Measurements from ENCODE around the gene DGLUCY. TPM values are rescaled to one million over a fixed set of nuclear protein-coding genes. Genes with fewer than 3 reads are reported as not detected.

The DGLUCY gene
- total RNA-seq, 2 donors from 2014 or later, result 28.4 to 78.3 TPM

GRCh38 chr14:91202234-91202974, 88.5 kb downstream of the DGLUCY start:
- no peaks in the 10 kb centered on the region for H3K27me3 Mint-ChIP-seq
- peaks cover 27 to 29% of the 10 kb centered on the region in 2 donors for H3K4me1 Mint-ChIP-seq (ENCODE audit: low read depth in 2 of 2)
- H3K36me3 Mint-ChIP-seq, result peaks cover 35% of the 10 kb centered on the region
- H3K4me3 Mint-ChIP-seq, result peak overlapping the region; percentile 12
- ATAC-seq (peak in 1 of 2 donors; percentile 24), DNase-seq (ENCODE audit: low spot score) (no peak)
- H3K27ac Mint-ChIP-seq, result peak overlapping the region; percentile 5 to 67
- H3K9me3 Mint-ChIP-seq, result no peaks in the 10 kb centered on the region

- peak in 1 of 2 donors; percentile 9 for ATAC-seq
- peaks cover 39% of the 10 kb centered on the region for H3K36me3 Mint-ChIP-seq
Measured at GRCh38 chr14:91204657-91205056, 90.8 kb downstream of the DGLUCY start.

GRCh38 chr14:91205459-91205858, 91.6 kb downstream of the DGLUCY start:
- Mint-ChIP-seq H3K27me3 (no peaks in the 10 kb centered on the region), H3K4me3 (peak overlapping the region; percentile 35), H3K27ac (peak overlapping the region; percentile 67 to 83), H3K9me3 (no peaks in the 10 kb centered on the region), H3K4me1 (ENCODE audit: low read depth in 2 of 2) (peaks cover 29 to 30% of the 10 kb centered on the region in 2 donors), H3K36me3 (peaks cover 33% of the 10 kb centered on the region)
- DNase-seq (ENCODE audit: low spot score) (no peak), ATAC-seq (no peak)

More at GRCh38 chr14:91204657-91205056, 90.8 kb downstream of the DGLUCY start:
- H3K4me3 Mint-ChIP-seq, result no peak overlapping the region
- H3K9me3 Mint-ChIP-seq, result no peaks in the 10 kb centered on the region
- H3K27me3 Mint-ChIP-seq, result no peaks in the 10 kb centered on the region
- H3K4me1 Mint-ChIP-seq (ENCODE audit: low read depth in 2 of 2), result peaks cover 29 to 30% of the 10 kb centered on the region in 2 donors
- peak overlapping the region; percentile 67 to 83 for H3K27ac Mint-ChIP-seq
- DNase-seq (ENCODE audit: low spot score), result no peak

GRCh38 chr14:91207008-91207407, 93.1 kb downstream of the DGLUCY start:
- Mint-ChIP-seq H3K27me3 (no peaks in the 10 kb centered on the region), H3K27ac (no peak overlapping the region)
- no peak for ATAC-seq

GRCh38 chr14:91211017-91211416, 97.1 kb downstream of the DGLUCY start:
- H3K27ac Mint-ChIP-seq, result no peak overlapping the region
- no peaks in the 10 kb centered on the region for H3K27me3 Mint-ChIP-seq
- no peaks in the 10 kb centered on the region for H3K9me3 Mint-ChIP-seq
- DNase-seq (ENCODE audit: low spot score) (no peak), ATAC-seq (no peak)
- H3K4me3 Mint-ChIP-seq, result no peak overlapping the region
- H3K4me1 Mint-ChIP-seq (ENCODE audit: low read depth in 2 of 2), result peaks cover 4 to 14% of the 10 kb centered on the region in 2 donors
- H3K36me3 Mint-ChIP-seq, result peaks cover 32% of the 10 kb centered on the region

More at GRCh38 chr14:91207008-91207407, 93.1 kb downstream of the DGLUCY start:
- Mint-ChIP-seq H3K4me3 (no peak overlapping the region), H3K36me3 (peaks cover 30% of the 10 kb centered on the region), H3K9me3 (no peaks in the 10 kb centered on the region), H3K4me1 (ENCODE audit: low read depth in 2 of 2) (peaks cover 22 to 25% of the 10 kb centered on the region in 2 donors)
- DNase-seq (ENCODE audit: low spot score), result no peak

- peaks cover 17% of the 10 kb centered on the region for H3K36me3 Mint-ChIP-seq
- no peak for ATAC-seq
- no peaks in the 10 kb centered on the region for H3K27me3 Mint-ChIP-seq
- no peak for DNase-seq (ENCODE audit: low spot score)
- peaks cover 0 to 7% of the 10 kb centered on the region in 2 donors for H3K4me1 Mint-ChIP-seq (ENCODE audit: low read depth in 2 of 2)
- H3K9me3 Mint-ChIP-seq, result no peaks in the 10 kb centered on the region
- no peak overlapping the region for H3K4me3 Mint-ChIP-seq
- no peak overlapping the region for H3K27ac Mint-ChIP-seq
Measured at GRCh38 chr14:91214306-91214705, 100.4 kb downstream of the DGLUCY start.

GRCh38 chr14:91215381-91215780, 101.5 kb downstream of the DGLUCY start:
- Mint-ChIP-seq H3K4me1 (ENCODE audit: low read depth in 2 of 2) (peaks cover 0 to 14% of the 10 kb centered on the region in 2 donors), H3K36me3 (peaks cover 15% of the 10 kb centered on the region), H3K27ac (peak overlapping the region; percentile 41 to 44), H3K27me3 (no peaks in the 10 kb centered on the region), H3K9me3 (no peaks in the 10 kb centered on the region), H3K4me3 (no peak overlapping the region)
- ATAC-seq, result no peak
- DNase-seq (ENCODE audit: low spot score), result no peak

- no peak for ATAC-seq
- peaks cover 18% of the 10 kb centered on the region for H3K36me3 Mint-ChIP-seq
- H3K27ac Mint-ChIP-seq, result peak overlapping the region in 1 of 2 donors; percentile 44
- no peak overlapping the region for H3K4me3 Mint-ChIP-seq
- peaks cover 14 to 22% of the 10 kb centered on the region in 2 donors for H3K4me1 Mint-ChIP-seq (ENCODE audit: low read depth in 2 of 2)
- no peaks in the 10 kb centered on the region for H3K27me3 Mint-ChIP-seq
- no peaks in the 10 kb centered on the region for H3K9me3 Mint-ChIP-seq
- DNase-seq (ENCODE audit: low spot score), result no peak
Measured at GRCh38 chr14:91216731-91217226, 102.9 kb downstream of the DGLUCY start.

GRCh38 chr14:91218014-91218413, 104.1 kb downstream of the DGLUCY start:
- no peaks in the 10 kb centered on the region for H3K27me3 Mint-ChIP-seq
- no peak for DNase-seq (ENCODE audit: low spot score)
- H3K9me3 Mint-ChIP-seq, result peaks cover 2% of the 10 kb centered on the region
- H3K36me3 Mint-ChIP-seq, result peaks cover 23% of the 10 kb centered on the region
- peaks cover 26 to 34% of the 10 kb centered on the region in 2 donors for H3K4me1 Mint-ChIP-seq (ENCODE audit: low read depth in 2 of 2)
- ATAC-seq, result no peak
- H3K27ac Mint-ChIP-seq, result peak overlapping the region in 1 of 2 donors; percentile 21
- no peak overlapping the region for H3K4me3 Mint-ChIP-seq

- Mint-ChIP-seq H3K27me3 (no peaks in the 10 kb centered on the region), H3K9me3 (peaks cover 7% of the 10 kb centered on the region), H3K27ac (peak overlapping the region; percentile 7 to 63), H3K4me1 (ENCODE audit: low read depth in 2 of 2) (peaks cover 38 to 44% of the 10 kb centered on the region in 2 donors), H3K4me3 (no peak overlapping the region), H3K36me3 (peaks cover 22% of the 10 kb centered on the region)
- no peak for ATAC-seq
- no peak for DNase-seq (ENCODE audit: low spot score)
Measured at GRCh38 chr14:91219517-91220389, 105.9 kb downstream of the DGLUCY start.

- DNase-seq (ENCODE audit: low spot score) (no peak), ATAC-seq (no peak)
- Mint-ChIP-seq H3K36me3 (peaks cover 22% of the 10 kb centered on the region), H3K27me3 (no peaks in the 10 kb centered on the region), H3K9me3 (peaks cover 7% of the 10 kb centered on the region), H3K27ac (peak overlapping the region; percentile 63 to 65), H3K4me1 (ENCODE audit: low read depth in 2 of 2) (peaks cover 43 to 49% of the 10 kb centered on the region in 2 donors), H3K4me3 (no peak overlapping the region)
Measured at GRCh38 chr14:91220581-91221000, 106.7 kb downstream of the DGLUCY start.

GRCh38 chr14:91221270-91221669, 107.4 kb downstream of the DGLUCY start:
- Mint-ChIP-seq H3K27me3 (no peaks in the 10 kb centered on the region), H3K36me3 (peaks cover 17% of the 10 kb centered on the region), H3K9me3 (peaks cover 7% of the 10 kb centered on the region), H3K27ac (peak overlapping the region; percentile 63 to 65), H3K4me3 (peak overlapping the region; percentile 61), H3K4me1 (ENCODE audit: low read depth in 2 of 2) (peaks cover 50 to 52% of the 10 kb centered on the region in 2 donors)
- DNase-seq (ENCODE audit: low spot score) (no peak), ATAC-seq (no peak)

GRCh38 chr14:91223028-91223783, 109.3 kb downstream of the DGLUCY start:
- ATAC-seq (peak; percentile 67 to 83), DNase-seq (ENCODE audit: low spot score) (no peak)
- peaks cover 17% of the 10 kb centered on the region for H3K36me3 Mint-ChIP-seq
- peaks cover 67 to 70% of the 10 kb centered on the region in 2 donors for H3K4me1 Mint-ChIP-seq (ENCODE audit: low read depth in 2 of 2)
- H3K4me3 Mint-ChIP-seq, result peak overlapping the region; percentile 68
- H3K27ac Mint-ChIP-seq, result peak overlapping the region; percentile 89 to 90
- no peaks in the 10 kb centered on the region for H3K27me3 Mint-ChIP-seq
- H3K9me3 Mint-ChIP-seq, result peaks cover 7% of the 10 kb centered on the region

Measured in natural killer cell treated with Interleukin-12 subunit alpha and Interleukin-12 subunit beta and Interleukin-15 and Interleukin-18, amount 100 ng/mL, for 72 hours (primary cell).